NT2/D1 (cell line): ENCODE data around the gene ADD3.

Source experiments
- SUZ12 ChIP-seq: IDR thresholded peaks from 2 replicates; pipeline ENCODE4 v1.6.1; 2011; ENCODE audit not compliant: insufficient read length, insufficient read depth; ENCODE audit errors: extremely low read depth
- YY1 ChIP-seq: IDR thresholded peaks from 2 replicates; pipeline ENCODE4 v1.6.1; 2011; ENCODE audit not compliant: insufficient read length, insufficient read depth
- ZNF274 ChIP-seq: IDR thresholded peaks from 2 replicates; pipeline ENCODE4 v1.6.1; 2011; ENCODE audit warnings: mild to moderate bottlenecking, low read depth, low read length

- TF ChIP-seq YY1: no peak
- TF ChIP-seq SUZ12: no peak
- TF ChIP-seq ZNF274: no peak
Observed at GRCh38 chr10:109996766-109997171, 11.0 kb upstream of the ADD3 start.
